Keratinocyte (primary cell): Measurements from ENCODE around the gene NECAB3. TPM values are rescaled to one million over a fixed set of nuclear protein-coding genes. Genes with fewer than 3 reads are reported as not detected.

Experiments used
- DNase-seq: peaks from one replicate; pipeline ENCODE4 v3.0.0-alpha.2; 2011; ENCODE audit warnings: low read depth, missing footprints, low spot score
- FAIRE-seq: peaks from 2 replicates; lab custom pipeline; 2011; peaks lifted over from hg19 to GRCh38; lab: Jason Lieb, UNC
- H2AFZ ChIP-seq: 2 replicates; pipeline ENCODE4 v1.6.0; 2012; ENCODE audit warnings: low read length, control low read depth, inconsistent platforms; ENCODE audit not compliant: control insufficient read depth
- H3K27ac ChIP-seq: 2 replicates; pipeline ENCODE4 v1.5.1; 2011; ENCODE audit warnings: low read length; ENCODE audit not compliant: control insufficient read depth, insufficient read depth
- H3K27me3 ChIP-seq: 3 replicates; pipeline ENCODE4 v1.6.0; 2011; ENCODE audit warnings: low read length; ENCODE audit not compliant: control insufficient read depth, insufficient read depth; ENCODE audit errors: extremely low read depth
- H3K36me3 ChIP-seq, 2 experiments: 2 replicates in 1 of 2; 3 replicates in 1 of 2; pipeline ENCODE4 v1.5.1; 2011; ENCODE audit warnings: low read length in 2 of 2, mild to moderate bottlenecking in 1 of 2; ENCODE audit not compliant: control insufficient read depth in 2 of 2, insufficient read depth in 2 of 2; ENCODE audit errors: extremely low read depth in 1 of 2
- H3K4me1 ChIP-seq: 3 replicates; pipeline ENCODE4 v1.5.1; 2011; ENCODE audit warnings: low read length; ENCODE audit not compliant: control insufficient read depth, insufficient read depth; ENCODE audit errors: extremely low read depth
- H3K4me2 ChIP-seq: 3 replicates; pipeline ENCODE4 v1.6.0; 2011; ENCODE audit warnings: low read depth, low read length; ENCODE audit not compliant: control insufficient read depth, insufficient read depth; ENCODE audit errors: extremely low read depth
- H3K4me3 ChIP-seq, 3 experiments: fragments of 200-600 bp in 1 of 3; sonication (generic) in 1 of 3; 2 replicates in 2 of 3; 3 replicates in 1 of 3; pipeline ENCODE4 v1.5.1; 2011 to 2016; ENCODE audit warnings: low read length in 3 of 3, mild to moderate bottlenecking in 3 of 3, control low read depth in 2 of 3, inconsistent platforms in 1 of 3, low read depth in 1 of 3, mixed read lengths in 1 of 3, mixed run types in 1 of 3, moderate library complexity in 1 of 3; ENCODE audit not compliant: control insufficient read depth in 2 of 3, insufficient read depth in 2 of 3; ENCODE audit errors: extremely low read depth in 1 of 3
- H3K79me2 ChIP-seq: 2 replicates; pipeline ENCODE4 v1.6.0; 2012; ENCODE audit warnings: low read length; ENCODE audit not compliant: control insufficient read depth, insufficient read depth
- H3K9ac ChIP-seq: 3 replicates; pipeline ENCODE4 v1.6.0; 2011; ENCODE audit warnings: low read length; ENCODE audit not compliant: control insufficient read depth, insufficient read depth; ENCODE audit errors: extremely low read depth
- H3K9me1 ChIP-seq: 3 replicates; pipeline ENCODE4 v1.6.0; 2011; ENCODE audit warnings: low read length; ENCODE audit not compliant: control insufficient read depth, insufficient read depth; ENCODE audit errors: extremely low read depth
- H3K9me3 ChIP-seq: 2 replicates; pipeline ENCODE4 v1.5.1; 2012; ENCODE audit warnings: low read depth, low read length; ENCODE audit not compliant: control insufficient read depth
- H4K20me1 ChIP-seq: 3 replicates; pipeline ENCODE4 v1.6.0; 2011; ENCODE audit warnings: low read length; ENCODE audit not compliant: control insufficient read depth, insufficient read depth; ENCODE audit errors: extremely low read depth
- EZH2 ChIP-seq: IDR thresholded peaks from one replicate; pipeline ENCODE4 v1.6.1; 2012; ENCODE audit warnings: inconsistent platforms, mild to moderate bottlenecking, low read length, moderate library complexity
- dilution Hi-C: fragments of 300-500 bp; cut with MboI; formaldehyde crosslinking; loops from one replicate; pipeline ENCODE4 v1.7.0; 2020; ENCODE audit warnings: low sequenced_read_pairs; ENCODE audit not compliant: extremely low pct_ligation_motif_present
- polyA plus RNA-seq, 5 experiments: library from polyadenylated mRNA; depleted of rRNA in 3 of 5; stranded (reverse) in 3 of 5; stranded (forward) in 1 of 5; unstranded in 1 of 5; fragments of >200 nt; gene quantifications; 1 replicate in 1 of 5; 2 replicates in 3 of 5; 3 replicates in 1 of 5; pipeline versions ENCODE4 v1.2.1 to v1.2.3, GENCODE V29; 2011 to 2012; ENCODE audit warnings: missing spikeins in 2 of 5, low read depth in 1 of 5, low replicate concordance in 1 of 5
- TF ChIP-seq, protein P1 (sequence below), 3 experiments: IDR thresholded peaks in 1 of 3; conservative IDR thresholded peaks in 1 of 3; optimal IDR thresholded peaks in 1 of 3; 2 replicates in 2 of 3; 3 replicates in 1 of 3; pipeline versions ENCODE3 to v1.5.1; 2011; ENCODE audit warnings: low read length in 3 of 3, mild to moderate bottlenecking in 3 of 3, moderate library complexity in 2 of 3, control low read depth in 1 of 3, inconsistent platforms in 1 of 3; ENCODE audit not compliant: insufficient read depth in 2 of 3; ENCODE audit errors: extremely low read depth in 1 of 3

NECAB3 gene
- polyA plus RNA-seq, 1 donor (not counting 4 experiments of a cell fraction or from before 2014, with no cell fraction given): 4.6 TPM

GRCh38 chr20:33650753-33651561, 23.3 kb downstream of the NECAB3 start:
- no peak for TF ChIP-seq EZH2
- DNase-seq (no peak), FAIRE-seq (no peak)
- dilution Hi-C loops: no loop called here
- no peaks in the 10 kb centered on the region for H3K9me3 ChIP-seq
- H3K79me2 ChIP-seq: no peaks in the 10 kb centered on the region
- H3K27me3 ChIP-seq: no peaks in the 10 kb centered on the region
- no peak overlapping the region for H3K4me3 ChIP-seq
- no peak overlapping the region for H3K9ac ChIP-seq
- no peak overlapping the region for H3K27ac ChIP-seq
- peak overlapping the region; percentile 44 for H3K4me2 ChIP-seq
- H2AFZ ChIP-seq: no peak overlapping the region
- H3K4me1 ChIP-seq: peaks cover 35% of the 10 kb centered on the region
- no peaks in the 10 kb centered on the region for H3K36me3 ChIP-seq
- H4K20me1 ChIP-seq: peaks cover 3% of the 10 kb centered on the region
- peaks cover 7% of the 10 kb centered on the region for H3K9me1 ChIP-seq

- FAIRE-seq (no peak), DNase-seq (no peak)
- peaks cover 7% of the 10 kb centered on the region for H3K9me1 ChIP-seq
- H3K36me3 ChIP-seq: peaks cover 0 to 3% of the 10 kb centered on the region in 2 experiments
- no peak overlapping the region for H2AFZ ChIP-seq
- H3K9me3 ChIP-seq: no peaks in the 10 kb centered on the region
- no peak overlapping the region for H3K4me3 ChIP-seq
- H3K27me3 ChIP-seq: no peaks in the 10 kb centered on the region
- H3K4me2 ChIP-seq: no peak overlapping the region
- no peak for TF ChIP-seq EZH2
- TF ChIP-seq, protein P1, sequence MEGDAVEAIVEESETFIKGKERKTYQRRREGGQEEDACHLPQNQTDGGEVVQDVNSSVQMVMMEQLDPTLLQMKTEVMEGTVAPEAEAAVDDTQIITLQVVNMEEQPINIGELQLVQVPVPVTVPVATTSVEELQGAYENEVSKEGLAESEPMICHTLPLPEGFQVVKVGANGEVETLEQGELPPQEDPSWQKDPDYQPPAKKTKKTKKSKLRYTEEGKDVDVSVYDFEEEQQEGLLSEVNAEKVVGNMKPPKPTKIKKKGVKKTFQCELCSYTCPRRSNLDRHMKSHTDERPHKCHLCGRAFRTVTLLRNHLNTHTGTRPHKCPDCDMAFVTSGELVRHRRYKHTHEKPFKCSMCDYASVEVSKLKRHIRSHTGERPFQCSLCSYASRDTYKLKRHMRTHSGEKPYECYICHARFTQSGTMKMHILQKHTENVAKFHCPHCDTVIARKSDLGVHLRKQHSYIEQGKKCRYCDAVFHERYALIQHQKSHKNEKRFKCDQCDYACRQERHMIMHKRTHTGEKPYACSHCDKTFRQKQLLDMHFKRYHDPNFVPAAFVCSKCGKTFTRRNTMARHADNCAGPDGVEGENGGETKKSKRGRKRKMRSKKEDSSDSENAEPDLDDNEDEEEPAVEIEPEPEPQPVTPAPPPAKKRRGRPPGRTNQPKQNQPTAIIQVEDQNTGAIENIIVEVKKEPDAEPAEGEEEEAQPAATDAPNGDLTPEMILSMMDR (optimal IDR thresholded peaks at IDR 0.05 in 1 of 3, IDR thresholded peaks at IDR 0.05 in 1 of 3, conservative IDR thresholded peaks at IDR 0.05 in 1 of 3; ENCODE audit: extremely low read depth in 1 of 3, insufficient read depth in 2 of 3, low read length in 3 of 3): no peak
- H3K9ac ChIP-seq: no peak overlapping the region
- dilution Hi-C loops: no loop called here
- no peaks in the 10 kb centered on the region for H3K79me2 ChIP-seq
- peaks cover 35% of the 10 kb centered on the region for H3K4me1 ChIP-seq
- H3K27ac ChIP-seq: no peak overlapping the region
- peaks cover 3% of the 10 kb centered on the region for H4K20me1 ChIP-seq
These were observed 24.0 kb downstream of the NECAB3 start for GRCh38 chr20:33650111-33650752.
